Heart right ventricle (tissue), 16 donors: ENCODE measurements around the gene KIF3A. TPM values are rescaled to one million over a fixed set of nuclear protein-coding genes. Genes with fewer than 3 reads are reported as not detected.

Experiments
- ATAC-seq, 8 donors: fragments of 200-7000 bp; cut with Tn5 transposase; one replicate each; pipeline ENCODE4 v1.9.1; 2020; ENCODE audit warnings: mild to moderate bottlenecking in 8 of 8, moderate library complexity in 8 of 8, moderate number of reproducible peaks in 1 of 8
- DNase-seq, 2 donors: peaks; one replicate each; pipeline ENCODE4 v3.0.0-alpha.2; 2020
- H3K27ac ChIP-seq, 10 donors: fragments of 200-600 bp; sonication (generic) in 2 of 10; one replicate each; pipeline versions ENCODE4 v1.5.0 to v1.8.0; 2020 to 2022; ENCODE audit warnings: mild to moderate bottlenecking in 3 of 10
- H3K27me3 ChIP-seq, 7 donors: fragments of 200-600 bp; one replicate each; pipeline ENCODE4 v1.8.0; 2021 to 2022; ENCODE audit warnings: mild to moderate bottlenecking in 2 of 7
- H3K36me3 ChIP-seq, 9 donors: fragments of 200-600 bp; sonication (generic) in 1 of 9; one replicate each; pipeline versions ENCODE4 v1.5.0 to v1.8.0; 2020 to 2022; ENCODE audit warnings: mild to moderate bottlenecking in 2 of 9
- H3K4me1 ChIP-seq, 9 donors: fragments of 200-600 bp; sonication (generic) in 1 of 9; one replicate each; pipeline versions ENCODE4 v1.5.0 to v1.8.0; 2020 to 2022; ENCODE audit warnings: mild to moderate bottlenecking in 4 of 9
- H3K4me3 ChIP-seq, 10 donors: fragments of 200-600 bp; sonication (generic) in 2 of 10; one replicate each; pipeline versions ENCODE4 v1.5.0 to v1.8.0; 2020 to 2022; ENCODE audit warnings: mild to moderate bottlenecking in 7 of 10, moderate library complexity in 2 of 10
- H3K9me3 ChIP-seq, 11 donors: fragments of 200-600 bp in 10 of 11; sonication (generic) in 2 of 11; one replicate each; pipeline versions ENCODE4 v1.5.0 to v1.8.0; 2013 to 2022; ENCODE audit warnings: mild to moderate bottlenecking in 2 of 11, control low read depth in 1 of 11, moderate library complexity in 1 of 11
- WGBS, 2 donors: extraction: QIAGEN DNeasy Blood & Tissue Kit; methylation state at CpG; one replicate each; pipeline ENCODE4 v1.1.7; 2013; ENCODE audit warnings: inconsistent platforms in 1 of 2; 5-methylcytosine and 5-hydroxymethylcytosine counted together
- intact Hi-C, 10 donors: fragments of 100-400 bp; cut with DNase I; formaldehyde crosslinking; loops; one replicate each; pipeline versions ENCODE4 v1.11.1 to v1.14.2; 2022
- polyA plus RNA-seq, 2 donors: library from polyadenylated mRNA; stranded (reverse); fragments of 200-250 nt; gene quantifications; one replicate each; pipeline ENCODE4 v1.2.3, GENCODE V29; 2013
- total RNA-seq, 10 donors: library from RNA; stranded (reverse); fragmentation: NEBNext Ultra II Directional in 3 of 10; extraction: Animal tissue kit (Norgen Biotek cat#: 25700) in 3 of 10; gene quantifications; one replicate each; pipeline versions ENCODE4 v1.2.1 to v1.2.4, GENCODE V29; 2021 to 2023
- TF ChIP-seq, protein P1 (sequence below), 9 donors: fragments of 200-600 bp; sonication (generic) in 2 of 9; IDR thresholded peaks; one replicate each; pipeline versions ENCODE4 v1.5.0 to v1.8.0; 2021 to 2022; ENCODE audit warnings: antibody characterized with exemption in 9 of 9, mild to moderate bottlenecking in 5 of 9, moderate library complexity in 1 of 9
- donor health status: Arrhythmogenic right ventricular cardiomyopathy.
- donor health status: ischemic (EF 13 %, LVEDD 7.1; RV severe dilation, severe dysfunction).
- donor health status: healthy with polysubstance abuse.
- donor health status: DM: no; HTN: yes; CAD: no.
- donor health status: DM: no; HTN: no; CAD: no.
- donor health status: ischemic (EF 25% LVEDD 6.9; RV normal size, moderate dysfunction).
- donor health status: ischemic (EF 25% LVEDD 5.7; RV mildly dilated, moderate dysfunction).
- donor health status: healthy.
- donor health status: DM: yes; HTN: yes; CAD: no.
- donor health status: Ischemic cardiomyopathy.
- donor health status: ischemic (EF 35%, LVEDD 5.7; RV mildly dilated, moderate dysfunction).
- donor health status: nonischemic (EF 11% LVEDD 7.7; RV severe dilation, severe dysfunction).
- donor health status: DM: yes; HTN: yes; CAD: no.
- donor health status: PGD.
- donor health status: ischemic (EF 29% LVEDD 5.4; RV normal size, mild dysfunction).
- donor health status: nonischemic (EF 23%, LVEDD 6.1; RV moderate dilation, normal function).

Gene KIF3A
- total and polyA plus RNA-seq, 12 donors: 2.2 to 18.6 (median 12.5) TPM

- no peaks in the 10 kb centered on the region for H3K9me3 ChIP-seq
- intact Hi-C loops: loop anchor here in 1 of 10 donors (5.0 kb wide), 1 partner anchor 42 kb away; the partner anchor contains the start of gene KIF3A
- H3K27ac ChIP-seq: no peak overlapping the region
These were observed 41.5 kb upstream of the KIF3A start for GRCh38 chr5:132778856-132779255.

DNA sequence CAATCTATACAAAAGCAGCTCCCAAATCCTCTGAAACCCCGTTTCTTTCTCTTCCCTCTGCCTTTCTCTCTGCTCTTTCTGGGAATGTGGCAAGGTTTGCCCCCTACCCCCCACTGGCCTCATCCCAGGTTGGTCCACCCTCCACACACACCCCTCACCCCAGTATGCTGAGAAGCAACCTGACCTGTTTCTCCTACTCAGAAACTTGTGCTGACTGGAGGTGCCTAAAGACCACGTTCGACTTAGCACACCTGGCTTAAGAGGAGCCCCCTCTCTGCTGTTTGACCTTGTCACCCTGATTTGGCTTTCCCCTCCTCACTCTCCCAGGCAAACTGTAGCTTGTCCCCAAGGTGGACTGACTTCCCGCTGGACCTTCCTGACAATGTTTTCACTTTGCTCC lies 40.8 kb upstream of the KIF3A start:
- peak overlapping the region in 9 of 10 donors; percentile 74 to 97 (median 90) for H3K4me3 ChIP-seq
- WGBS, 2 donors: 62 to 85% methylated on average over 4 of the region's 4 CpGs
- TF ChIP-seq, protein P1, sequence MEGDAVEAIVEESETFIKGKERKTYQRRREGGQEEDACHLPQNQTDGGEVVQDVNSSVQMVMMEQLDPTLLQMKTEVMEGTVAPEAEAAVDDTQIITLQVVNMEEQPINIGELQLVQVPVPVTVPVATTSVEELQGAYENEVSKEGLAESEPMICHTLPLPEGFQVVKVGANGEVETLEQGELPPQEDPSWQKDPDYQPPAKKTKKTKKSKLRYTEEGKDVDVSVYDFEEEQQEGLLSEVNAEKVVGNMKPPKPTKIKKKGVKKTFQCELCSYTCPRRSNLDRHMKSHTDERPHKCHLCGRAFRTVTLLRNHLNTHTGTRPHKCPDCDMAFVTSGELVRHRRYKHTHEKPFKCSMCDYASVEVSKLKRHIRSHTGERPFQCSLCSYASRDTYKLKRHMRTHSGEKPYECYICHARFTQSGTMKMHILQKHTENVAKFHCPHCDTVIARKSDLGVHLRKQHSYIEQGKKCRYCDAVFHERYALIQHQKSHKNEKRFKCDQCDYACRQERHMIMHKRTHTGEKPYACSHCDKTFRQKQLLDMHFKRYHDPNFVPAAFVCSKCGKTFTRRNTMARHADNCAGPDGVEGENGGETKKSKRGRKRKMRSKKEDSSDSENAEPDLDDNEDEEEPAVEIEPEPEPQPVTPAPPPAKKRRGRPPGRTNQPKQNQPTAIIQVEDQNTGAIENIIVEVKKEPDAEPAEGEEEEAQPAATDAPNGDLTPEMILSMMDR (IDR thresholded peaks at IDR 0.05): no peak
- H3K27me3 ChIP-seq: peaks cover 0 to 40% (median 0%) of the 10 kb centered on the region in 7 donors
- peak overlapping the region in 8 of 10 donors; percentile 78 to 93 (median 90) for H3K27ac ChIP-seq
- no peaks in the 10 kb centered on the region for H3K9me3 ChIP-seq
- DNase-seq (no peak), ATAC-seq (no peak)
- peaks cover 3 to 54% (median 36%) of the 10 kb centered on the region in 9 donors for H3K4me1 ChIP-seq
- H3K36me3 ChIP-seq: no peaks in the 10 kb centered on the region
- intact Hi-C loops: loop anchor here in 1 of 10 donors (5.0 kb wide), 1 partner anchor 41 kb away; the partner anchor contains the start of gene KIF3A

More at GRCh38 chr5:132778856-132779255, 41.5 kb upstream of the KIF3A start:
- TF ChIP-seq, protein P1 (IDR thresholded peaks at IDR 0.05): no peak
- peaks cover 3 to 52% (median 28%) of the 10 kb centered on the region in 9 donors for H3K4me1 ChIP-seq
- ATAC-seq (no peak), DNase-seq (no peak)
- no peaks in the 10 kb centered on the region for H3K36me3 ChIP-seq
- 76 to 93% methylated on average over 5 of the region's 5 CpGs for WGBS, 2 donors
- H3K27me3 ChIP-seq: peaks cover 0 to 40% (median 0%) of the 10 kb centered on the region in 7 donors
- H3K4me3 ChIP-seq: no peak overlapping the region

- H3K4me1 ChIP-seq: peaks cover 3 to 55% (median 43%) of the 10 kb centered on the region in 9 donors
- TF ChIP-seq, protein P1 (IDR thresholded peaks at IDR 0.05): no peak
- intact Hi-C loops: loop anchor here in 1 of 10 donors (5.0 kb wide), 1 partner anchor 40 kb away; the partner anchor contains the start of gene KIF3A
These were observed 40.1 kb upstream of the KIF3A start, which contains the start of gene SEPTIN8 for GRCh38 chr5:132777209-132778069. Gene SEPTIN8, minus strand, starts transcription at chr5:132777239. Its CDS starts 102 bp downstream, at chr5:132777137.

DNA sequence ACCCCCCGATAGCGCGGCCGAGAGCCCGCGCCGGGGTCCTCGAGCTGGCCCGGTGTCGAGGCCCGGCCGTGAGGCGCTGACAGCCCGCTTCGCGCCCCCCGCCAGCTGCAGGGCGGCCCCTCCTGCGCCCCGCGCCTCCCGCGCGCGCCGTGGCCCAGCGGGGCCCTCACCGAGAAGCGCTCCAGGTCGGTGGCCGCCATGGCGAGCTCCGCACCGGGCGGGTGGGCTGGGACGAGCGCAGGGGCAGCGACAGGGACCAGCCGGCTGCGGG lies 39.5 kb upstream of the KIF3A start:
- ATAC-seq (peak in 2 of 8 donors; percentile 2 to 15), DNase-seq (no peak)
- 0 to 1% methylated on average over 37 to 40 of the region's 40 CpGs for WGBS, 2 donors
- H3K9me3 ChIP-seq: no peaks in the 10 kb centered on the region
- peak overlapping the region; percentile 64 to 93 (median 88) for H3K27ac ChIP-seq
- intact Hi-C loops: loop anchor here in 1 of 10 donors (5.0 kb wide), 1 partner anchor 40 kb away; the partner anchor contains the start of gene KIF3A
- no peaks in the 10 kb centered on the region for H3K36me3 ChIP-seq
- peaks cover 4 to 56% (median 48%) of the 10 kb centered on the region in 9 donors for H3K4me1 ChIP-seq
- H3K4me3 ChIP-seq: peak overlapping the region; percentile 61 to 97 (median 87)
- TF ChIP-seq, protein P1 (IDR thresholded peaks at IDR 0.05): no peak
- H3K27me3 ChIP-seq: peaks cover 0 to 40% (median 0%) of the 10 kb centered on the region in 7 donors

More at GRCh38 chr5:132777209-132778069, 40.1 kb upstream of the KIF3A start, which contains the start of gene SEPTIN8:
- no peaks in the 10 kb centered on the region for H3K36me3 ChIP-seq
- peak; percentile 54 to 83 (median 64) for ATAC-seq
- 1 to 2% methylated on average over 75 to 82 of the region's 82 CpGs for WGBS, 2 donors
- no peaks in the 10 kb centered on the region for H3K9me3 ChIP-seq
- peak; percentile 50 to 67 for DNase-seq
- peak within 1 kb of the TSS; percentile 61 to 97 (median 87) for H3K4me3 ChIP-seq
- H3K27ac ChIP-seq: peak within 1 kb of the TSS; percentile 64 to 93 (median 88)
- peaks cover 0 to 40% (median 0%) of the 10 kb centered on the region in 7 donors for H3K27me3 ChIP-seq
